DMS79 treated with DMSO at 0.1 percent for 48 hours (cell line): ENCODE results near the gene RMND5A.

ENCODE experiments used
- DNase-seq: peaks from one replicate; lab custom pipeline; 2025; lab: John Stamatoyannopoulos, UW

Gene RMND5A

GRCh38 chr2:86791573-86791972 lies 71.5 kb downstream of the RMND5A start:
- peak; percentile 62 for DNase-seq

DNA sequence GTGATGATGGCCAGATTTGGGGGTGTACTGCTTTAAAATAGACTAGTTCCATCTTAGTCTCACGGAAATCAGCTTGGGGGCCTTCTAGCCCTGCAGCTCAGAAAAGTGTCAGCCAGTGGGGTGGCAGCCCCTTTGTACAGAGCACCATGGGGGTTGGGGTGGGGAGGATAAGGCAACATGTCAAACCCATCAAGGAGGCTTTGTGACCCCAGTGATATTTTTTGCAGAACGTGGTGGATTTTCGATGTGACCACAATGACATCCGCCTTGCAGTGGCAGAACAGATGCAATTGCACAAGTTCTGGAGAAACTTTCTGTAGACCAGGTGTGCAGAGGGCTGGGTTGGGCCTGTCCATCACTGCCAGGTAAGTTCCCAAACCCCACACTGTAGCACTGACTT lies 73.7 kb downstream of the RMND5A start:
- DNase-seq, result no peak

- DNase-seq, result no peak
These were observed 74.8 kb downstream of the RMND5A start for GRCh38 chr2:86794861-86795260.

GRCh38 chr2:86800856-86801567 lies 80.9 kb downstream of the RMND5A start:
- no peak for DNase-seq

GRCh38 chr2:86806059-86806857 lies 86.2 kb downstream of the RMND5A start:
- DNase-seq, result no peak

DNA sequence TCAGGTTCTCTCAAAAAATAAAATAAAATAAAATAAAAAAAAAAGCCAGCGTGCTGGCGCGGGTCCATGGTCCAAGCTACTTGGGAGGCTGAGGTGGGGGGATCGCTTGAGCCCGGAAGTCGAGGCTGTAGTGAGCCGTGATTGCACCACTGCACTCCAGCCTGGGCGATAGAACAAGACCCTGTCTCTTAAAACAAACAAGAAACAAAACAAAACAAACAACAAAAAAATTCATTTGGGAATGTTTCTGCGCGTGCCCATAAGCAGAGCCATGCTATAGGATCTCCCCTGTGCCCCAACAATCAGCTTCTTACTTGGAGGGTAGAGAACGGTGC lies 87.0 kb downstream of the RMND5A start:
- no peak for DNase-seq

- DNase-seq, result peak; percentile 82
These were observed 87.6 kb downstream of the RMND5A start for GRCh38 chr2:86807468-86808275.

GRCh38 chr2:86808315-86809161 lies 88.4 kb downstream of the RMND5A start:
- DNase-seq, result peak; percentile 91

DNA sequence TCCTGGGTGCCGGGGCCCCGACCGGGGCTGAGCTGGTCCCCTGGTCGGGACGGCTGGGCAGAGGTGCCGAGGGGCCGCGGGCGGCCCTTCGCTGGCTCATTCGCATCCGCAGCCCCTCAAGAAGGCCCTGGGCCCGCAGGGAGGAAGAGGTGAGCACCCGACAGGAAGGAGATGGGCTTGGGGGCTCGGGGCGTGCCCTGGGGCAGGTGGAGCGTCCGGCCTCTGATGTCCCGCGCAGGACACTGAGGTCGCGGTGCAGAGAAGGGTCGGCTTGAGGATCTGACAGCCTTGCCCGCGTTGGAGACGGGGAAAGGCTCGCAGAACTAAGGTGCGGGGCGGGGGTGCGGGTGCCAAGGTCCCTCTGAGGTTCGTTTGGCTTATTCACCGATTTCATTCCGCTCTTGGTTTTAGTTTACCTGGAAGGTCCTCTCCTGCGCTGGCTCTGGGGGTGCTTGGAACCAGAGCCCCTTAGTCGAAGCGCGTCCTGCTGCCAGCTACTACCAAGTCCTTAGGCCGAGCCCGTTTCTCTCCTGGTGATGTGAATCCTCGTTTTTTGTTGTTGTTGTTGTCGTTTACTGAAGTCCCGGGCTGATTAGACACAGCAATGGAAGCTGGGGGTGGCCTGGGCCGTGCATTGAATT lies 89.5 kb downstream of the RMND5A start:
- DNase-seq, result no peak

DNA sequence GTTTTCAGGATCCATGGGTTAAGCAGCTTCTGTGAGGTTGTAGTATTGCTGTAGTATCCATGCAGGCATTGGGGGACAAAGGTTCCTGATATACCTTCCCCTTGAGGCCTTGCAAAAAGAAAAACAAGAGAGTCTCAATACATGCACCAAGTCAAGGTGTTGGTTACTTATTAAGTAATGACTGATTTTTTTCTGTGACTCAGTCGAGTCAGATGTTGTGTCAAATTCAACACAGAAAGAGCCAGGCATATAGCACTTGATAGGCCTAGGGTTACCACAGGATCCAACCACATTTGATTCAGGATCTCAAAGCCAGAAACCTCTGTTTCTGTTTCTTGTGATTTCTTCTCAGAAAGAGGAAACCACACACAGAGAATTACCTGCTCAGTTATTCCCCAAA lies 95.5 kb downstream of the RMND5A start:
- DNase-seq, result no peak

- no peak for DNase-seq
These were observed 98.2 kb downstream of the RMND5A start for GRCh38 chr2:86818114-86818801.

DNA sequence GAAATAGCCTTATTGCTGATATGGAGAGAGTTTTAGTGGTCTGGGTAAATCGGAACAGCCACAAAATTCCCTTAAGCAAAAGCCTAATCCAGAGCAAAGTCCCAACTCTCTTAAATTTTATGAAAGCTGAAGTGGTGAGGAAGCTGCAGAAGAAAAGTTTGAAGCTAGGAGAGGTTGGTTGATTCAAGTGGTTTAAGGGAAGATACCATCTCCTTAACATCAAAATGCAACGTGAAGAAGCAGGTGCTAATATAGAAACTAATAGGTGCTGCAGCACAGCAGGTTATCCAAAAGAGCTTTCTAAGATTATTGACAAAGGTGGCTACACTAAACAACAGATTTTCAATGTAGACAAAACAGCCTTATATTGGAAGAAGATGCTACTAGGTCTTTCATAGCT lies 98.9 kb downstream of the RMND5A start:
- DNase-seq, result no peak

DNA sequence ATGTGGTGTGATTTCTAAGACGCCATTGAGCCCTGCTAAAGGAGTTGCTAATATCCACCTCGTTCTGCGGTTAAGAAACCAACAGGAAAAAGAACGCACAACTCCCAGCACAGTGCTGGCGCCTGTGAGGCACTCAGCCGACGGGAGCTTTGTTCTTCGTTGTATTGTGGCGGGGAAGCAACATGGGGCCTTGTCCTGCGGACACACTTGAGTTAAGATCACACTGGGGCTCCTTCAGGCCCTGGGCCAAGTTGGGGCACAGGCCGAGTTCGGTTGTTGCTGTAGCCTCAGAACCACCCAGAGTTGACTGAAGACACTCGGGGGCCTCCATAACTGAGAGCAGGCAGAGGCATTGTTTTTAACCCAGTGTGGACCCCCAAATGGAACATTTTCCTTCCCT lies 101.2 kb downstream of the RMND5A start:
- DNase-seq, result peak; percentile 24

DNA sequence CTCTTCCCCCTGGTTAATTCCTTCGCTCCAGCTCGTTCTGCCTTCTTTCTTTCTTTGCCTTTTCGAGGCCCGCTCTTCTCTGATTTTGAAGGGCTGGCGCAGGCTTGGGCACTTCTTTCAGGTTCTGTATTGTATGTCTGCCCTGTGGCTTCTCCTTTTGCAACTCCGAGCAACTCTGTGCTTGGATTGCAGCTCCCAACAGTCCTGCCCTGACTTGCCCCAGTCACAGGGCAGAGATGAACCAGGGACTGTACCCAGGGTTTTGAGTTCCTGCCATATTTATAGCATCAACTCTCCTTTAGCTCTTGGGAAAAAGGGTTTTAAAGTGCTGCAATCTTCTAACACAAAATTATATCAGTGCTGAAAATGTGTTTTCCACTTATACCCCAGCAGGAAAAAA lies 101.8 kb downstream of the RMND5A start:
- no peak for DNase-seq

DNA sequence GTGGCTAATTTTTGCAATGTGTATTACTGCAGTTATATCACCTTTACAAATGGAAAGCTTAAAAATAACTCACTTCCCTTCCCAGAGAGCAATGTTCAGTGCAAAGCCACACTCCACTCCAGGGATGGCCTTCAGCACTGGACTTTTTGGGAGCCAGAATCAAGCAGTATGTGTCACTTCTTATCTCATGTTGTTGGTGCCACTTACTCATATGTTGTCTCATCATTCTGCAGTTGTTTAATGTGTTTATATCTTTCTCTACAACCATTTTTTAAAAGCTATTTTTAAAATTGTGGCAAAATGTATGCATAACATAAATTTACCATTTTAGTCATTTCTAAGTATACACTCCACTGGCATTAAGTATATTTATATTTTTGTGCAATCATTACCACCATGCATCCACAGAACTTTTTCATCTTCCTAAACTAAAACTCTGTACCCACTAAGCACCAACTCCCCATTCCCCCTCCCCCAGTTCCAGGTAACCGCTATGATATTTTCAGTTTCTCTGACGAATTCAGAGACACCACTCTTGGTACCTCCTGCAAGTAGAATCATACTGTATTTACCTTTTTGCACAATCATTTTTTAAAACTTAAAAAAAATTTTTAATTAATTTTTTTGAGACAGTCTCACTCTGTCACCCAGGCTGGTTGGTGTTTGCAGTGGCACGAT lies 102.7 kb downstream of the RMND5A start:
- no peak for DNase-seq

- no peak for DNase-seq
These were observed 105.1 kb downstream of the RMND5A start for GRCh38 chr2:86825036-86825692.

DNA sequence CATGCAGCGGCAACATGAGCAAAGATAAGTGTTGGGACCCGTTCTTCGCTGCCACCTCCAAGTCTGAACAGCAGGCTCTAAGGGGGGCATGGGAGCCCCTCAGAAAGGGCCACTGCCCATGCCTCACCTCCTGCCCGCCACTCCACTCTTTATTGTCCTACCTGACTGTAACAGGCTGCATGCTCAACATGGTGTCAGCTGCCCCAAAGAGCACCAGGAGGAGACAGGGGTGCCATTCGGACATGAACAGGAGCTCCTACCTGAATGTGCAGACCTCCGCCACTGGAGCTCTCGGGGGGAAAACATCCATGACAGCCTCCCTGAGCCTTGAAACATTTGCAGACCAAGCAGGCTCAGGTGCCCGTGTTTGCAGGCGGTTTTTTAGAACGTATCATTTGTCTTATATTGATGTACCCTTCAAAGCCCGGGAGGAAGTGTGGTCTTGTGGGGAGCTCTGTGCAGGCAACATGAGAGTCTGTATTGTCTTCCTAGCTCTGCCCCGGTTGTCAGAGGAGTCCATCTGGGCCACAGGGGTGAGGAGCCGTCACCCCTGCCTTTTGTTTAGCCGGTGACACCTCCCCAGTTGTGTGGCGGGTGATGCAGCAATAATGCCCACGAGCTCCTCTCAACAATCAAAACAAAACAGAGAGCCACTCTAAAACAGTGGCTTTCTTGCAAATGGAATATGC lies 105.7 kb downstream of the RMND5A start:
- no peak for DNase-seq

GRCh38 chr2:86826951-86827350 lies 106.9 kb downstream of the RMND5A start:
- no peak for DNase-seq
